ENCODE data around the gene MRPL9. TPM values are rescaled to one million over a fixed set of nuclear protein-coding genes. Genes with fewer than 3 reads are reported as not detected.

Gene MRPL9
- total RNA-seq, 1 donor from 2014 or later: 86.4 TPM

- Mint-ChIP-seq H3K4me3 (peak overlapping the region; percentile 46), H3K9me3 (no peaks in the 10 kb centered on the region), H3K27me3 (ENCODE audit: insufficient read depth, low read depth) (peaks cover 20% of the 10 kb centered on the region), H3K36me3 (no peaks in the 10 kb centered on the region), H3K4me1 (peaks cover 65% of the 10 kb centered on the region), H3K27ac (peak overlapping the region; percentile 47)
- Histone ChIP-seq H3K4me3 (no peak overlapping the region), H3K4me1 (peaks cover 16% of the 10 kb centered on the region), H4K20me1 (ENCODE audit: low read depth) (peaks cover under 1% of the 10 kb centered on the region), H3K9me3 (ENCODE audit: low read depth) (no peaks in the 10 kb centered on the region), H3K36me3 (no peaks in the 10 kb centered on the region), H3K27ac (no peak overlapping the region), H3K4me2 (no peak overlapping the region), H3K79me2 (ENCODE audit: low read depth) (no peaks in the 10 kb centered on the region), H2AFZ (replicated peaks) (no peak overlapping the region), H3K27me3 (peaks cover under 1% of the 10 kb centered on the region), H3F3A (ENCODE audit: low read depth) (peaks cover 13% of the 10 kb centered on the region), H3K9ac (no peak overlapping the region)
- no peak for DNase-seq (ENCODE audit: low spot score)
- no peak for TF ChIP-seq EZH2phosphoT487 (IDR thresholded peaks at IDR 0.05)
- TF ChIP-seq EZH2 (IDR thresholded peaks at IDR 0.05): no peak
- no peak for TF ChIP-seq CTCF (IDR thresholded peaks at IDR 0.05)
Observed at GRCh38 chr1:151711951-151712350, 51.3 kb downstream of the MRPL9 start.

DNA sequence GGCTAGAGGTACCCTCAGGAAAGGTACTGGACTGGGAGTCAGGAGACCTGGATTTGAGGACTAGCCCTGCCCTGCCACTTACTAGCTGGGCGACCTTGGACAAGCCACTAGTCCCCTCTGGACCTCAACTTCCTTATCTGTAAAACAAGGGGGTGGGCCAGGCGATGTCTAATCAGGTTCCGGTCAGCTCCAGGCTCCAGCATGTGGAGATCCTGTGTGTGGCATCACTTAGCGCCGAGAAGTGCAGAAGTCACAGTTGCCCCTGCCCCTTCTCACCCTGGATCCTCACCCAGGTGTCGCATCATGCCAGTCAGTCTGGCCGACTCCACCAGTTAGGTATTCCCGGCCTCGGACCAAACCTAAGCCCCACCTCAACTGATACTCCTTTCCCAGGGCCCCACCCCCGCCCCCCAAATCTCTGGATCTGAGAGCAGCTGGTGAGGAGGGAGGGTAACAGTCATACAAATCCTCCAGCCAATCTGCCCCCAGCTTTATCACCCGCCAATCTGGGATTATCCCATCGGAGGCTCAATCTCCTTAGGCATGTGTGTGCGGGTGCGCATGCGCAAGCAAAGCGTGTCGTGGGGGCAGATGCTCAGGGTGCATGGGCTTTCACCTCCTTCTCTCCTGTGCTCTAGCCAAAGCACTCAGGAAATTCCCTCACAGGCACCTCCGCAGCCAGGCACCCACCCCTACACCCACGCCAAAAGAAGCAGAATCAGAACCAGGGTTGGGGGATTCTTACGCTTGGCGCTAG lies 52.1 kb downstream of the MRPL9 start:
- Histone ChIP-seq H3K27ac (no peak overlapping the region), H2AFZ (replicated peaks) (no peak overlapping the region), H3K4me2 (no peak overlapping the region), H4K20me1 (ENCODE audit: low read depth) (no peaks in the 10 kb centered on the region), H3F3A (ENCODE audit: low read depth) (peaks cover 8% of the 10 kb centered on the region), H3K27me3 (no peaks in the 10 kb centered on the region), H3K4me1 (peaks cover 13% of the 10 kb centered on the region), H3K79me2 (ENCODE audit: low read depth) (no peaks in the 10 kb centered on the region), H3K9ac (no peak overlapping the region), H3K4me3 (no peak overlapping the region), H3K36me3 (no peaks in the 10 kb centered on the region), H3K9me3 (ENCODE audit: low read depth) (no peaks in the 10 kb centered on the region)
- Mint-ChIP-seq H3K36me3 (no peaks in the 10 kb centered on the region), H3K27ac (peak overlapping the region; percentile 90), H3K4me1 (peaks cover 61% of the 10 kb centered on the region), H3K9me3 (no peaks in the 10 kb centered on the region), H3K27me3 (ENCODE audit: insufficient read depth, low read depth) (peaks cover 18% of the 10 kb centered on the region), H3K4me3 (no peak overlapping the region)
- no peak for DNase-seq (ENCODE audit: low spot score)
- TF ChIP-seq EZH2 (IDR thresholded peaks at IDR 0.05): no peak
- no peak for TF ChIP-seq CTCF (IDR thresholded peaks at IDR 0.05)
- TF ChIP-seq EZH2phosphoT487 (IDR thresholded peaks at IDR 0.05): no peak

DNA sequence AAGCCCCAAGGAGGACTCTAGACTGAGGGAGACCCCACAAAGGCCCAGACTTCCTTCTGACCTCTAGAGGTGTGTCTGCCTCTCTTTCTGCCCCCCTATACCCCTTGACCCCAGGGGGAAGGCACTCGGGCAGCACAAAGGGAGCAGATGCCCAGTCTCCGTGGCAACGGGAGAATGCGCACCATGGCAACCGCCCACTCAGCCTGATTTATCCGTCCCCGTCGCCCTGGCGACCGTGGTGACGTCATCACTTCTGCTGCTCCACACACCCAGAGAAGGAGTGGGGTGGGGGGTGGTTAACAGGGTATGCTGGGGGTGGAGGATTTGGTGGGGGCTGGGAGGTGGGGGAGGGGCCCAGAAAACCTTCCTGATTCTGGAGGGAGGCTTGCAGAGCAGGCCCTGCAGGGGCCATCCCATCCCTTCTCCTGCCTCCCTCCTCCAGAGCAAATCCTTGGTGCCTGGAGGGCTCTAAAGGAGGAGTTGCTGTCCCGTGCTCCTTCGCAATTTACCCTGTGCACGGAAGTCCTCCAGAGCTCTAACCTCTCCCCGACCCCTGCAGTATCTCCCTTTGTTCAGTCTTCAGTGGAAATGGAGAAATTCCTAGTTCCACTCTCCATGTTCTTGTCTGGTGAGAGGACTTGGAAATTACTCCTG lies 53.0 kb downstream of the MRPL9 start:
- Histone ChIP-seq H3K27ac (no peak overlapping the region), H2AFZ (replicated peaks) (no peak overlapping the region), H3K36me3 (no peaks in the 10 kb centered on the region), H3K9ac (no peak overlapping the region), H3K27me3 (no peaks in the 10 kb centered on the region), H3F3A (ENCODE audit: low read depth) (no peaks in the 10 kb centered on the region), H4K20me1 (ENCODE audit: low read depth) (no peaks in the 10 kb centered on the region), H3K4me2 (peak overlapping the region; percentile 42), H3K4me3 (no peak overlapping the region), H3K79me2 (ENCODE audit: low read depth) (no peaks in the 10 kb centered on the region), H3K9me3 (ENCODE audit: low read depth) (no peaks in the 10 kb centered on the region), H3K4me1 (peaks cover 5% of the 10 kb centered on the region)
- Mint-ChIP-seq H3K36me3 (peaks cover 2% of the 10 kb centered on the region), H3K9me3 (no peaks in the 10 kb centered on the region), H3K27me3 (ENCODE audit: insufficient read depth, low read depth) (peaks cover 17% of the 10 kb centered on the region), H3K4me3 (peak overlapping the region; percentile 53), H3K27ac (peak overlapping the region; percentile 92), H3K4me1 (peaks cover 57% of the 10 kb centered on the region)
- TF ChIP-seq EZH2 (IDR thresholded peaks at IDR 0.05) (no peak), EZH2phosphoT487 (IDR thresholded peaks at IDR 0.05) (no peak), CTCF (IDR thresholded peaks at IDR 0.05) (no peak)
- peak; percentile 89 for DNase-seq (ENCODE audit: low spot score)

Small RNA genes within 50 kb of the gene (small RNA-seq; reads per million reads assigned to genes)
- gene RNU6-662P: not detected

Other genes with a start within 250 kb of the MRPL9 start
- gene TUFT1, start 223.2 kb downstream of the MRPL9 start, total RNA-seq (ENCODE audit: low replicate concordance): 9.3 and 10.0 TPM in 2 replicates
- gene SNX27, start 151.4 kb downstream of the MRPL9 start, total RNA-seq (ENCODE audit: low replicate concordance): 30.5 and 34.1 TPM in 2 replicates
- gene CELF3, start 46.7 kb downstream of the MRPL9 start, total RNA-seq (ENCODE audit: low replicate concordance): 0.17 and 1.1 TPM in 2 replicates
- gene RIIAD1, start 42.0 kb downstream of the MRPL9 start, total RNA-seq (ENCODE audit: low replicate concordance): not detected in 2 replicates
- 26.3 and 30.4 TPM in 2 replicates for gene TDRKH, start 27.0 kb upstream of the MRPL9 start, total RNA-seq (ENCODE audit: low replicate concordance)
- gene LINGO4, start 41.9 kb upstream of the MRPL9 start, total RNA-seq (ENCODE audit: low replicate concordance): not detected in 2 replicates
- gene RORC, start 68.3 kb upstream of the MRPL9 start, total RNA-seq (ENCODE audit: low replicate concordance): not detected in 2 replicates
- gene C2CD4D, start 76.3 kb upstream of the MRPL9 start, total RNA-seq (ENCODE audit: low replicate concordance): 0.12 TPM in 1 of 2 replicates, not detected in the other
- not detected in 2 replicates for gene THEM5, start 90.2 kb upstream of the MRPL9 start, total RNA-seq (ENCODE audit: low replicate concordance)
- gene THEM4, start 146.0 kb upstream of the MRPL9 start, total RNA-seq (ENCODE audit: low replicate concordance): 12.4 and 14.1 TPM in 2 replicates
- 0.54 and 1.1 TPM in 2 replicates for gene S100A10, start 230.4 kb upstream of the MRPL9 start, total RNA-seq (ENCODE audit: low replicate concordance)